ENCODE results near the gene PALLD. TPM values are rescaled to one million over a fixed set of nuclear protein-coding genes. Genes with fewer than 3 reads are reported as not detected.

Gene PALLD
- total RNA-seq, 1 experiment from 2014 or later, result 26.7 TPM

- intact Hi-C loops (cut with micrococcal nuclease), result no loop called here
- H4K20me1 ChIP-seq (ENCODE audit: low read length), result no peaks in the 10 kb centered on the region
- no peaks in the 10 kb centered on the region for H3K9me3 ChIP-seq (ENCODE audit: low read length)
- H3F3A ChIP-seq (ENCODE audit: low read length, unreplicated experiment), result no peaks in the 10 kb centered on the region
- H2AFZ ChIP-seq (ENCODE audit: low read length), result no peak overlapping the region
- no peaks in the 10 kb centered on the region for H3K27me3 ChIP-seq (ENCODE audit: low read length)
- no TSS peak for BruUV-seq (replicated peaks)
- H3K36me3 ChIP-seq (ENCODE audit: low read depth, low read length), result no peaks in the 10 kb centered on the region
- H3K79me2 ChIP-seq (ENCODE audit: low read length), result no peaks in the 10 kb centered on the region
- no peaks in the 10 kb centered on the region for H3K9me2 ChIP-seq (replicated peaks; ENCODE audit: low read length)
- no peak overlapping the region for H3K27ac ChIP-seq (ENCODE audit: low read length)
- H3K9ac ChIP-seq (ENCODE audit: low read length), result no peak overlapping the region
- ATAC-seq (no peak), DNase-seq (no peak)
- CTCF ChIA-PET, result no interaction called here
- H3K4me1 ChIP-seq (ENCODE audit: insufficient read depth, low read length), result peaks cover 36% of the 10 kb centered on the region
- POLR2A ChIA-PET (ENCODE audit: unreplicated experiment), result no interaction called here
- TF ChIP-seq CTCF (conservative IDR thresholded peaks at IDR 0.05; ENCODE audit: low read depth, low read length) (no peak), EZH2 (IDR thresholded peaks at IDR 0.05; ENCODE audit: low read length, unreplicated experiment) (no peak), EZH2phosphoT487 (IDR thresholded peaks at IDR 0.05; ENCODE audit: borderline replicate concordance, low read length) (no peak)
- no peak overlapping the region for H3K4me3 ChIP-seq (ENCODE audit: low read length)
- H3K4me2 ChIP-seq (ENCODE audit: low read length), result no peak overlapping the region
Measured at GRCh38 chr4:168489616-168490015, 7.2 kb upstream of the PALLD start.

DNA sequence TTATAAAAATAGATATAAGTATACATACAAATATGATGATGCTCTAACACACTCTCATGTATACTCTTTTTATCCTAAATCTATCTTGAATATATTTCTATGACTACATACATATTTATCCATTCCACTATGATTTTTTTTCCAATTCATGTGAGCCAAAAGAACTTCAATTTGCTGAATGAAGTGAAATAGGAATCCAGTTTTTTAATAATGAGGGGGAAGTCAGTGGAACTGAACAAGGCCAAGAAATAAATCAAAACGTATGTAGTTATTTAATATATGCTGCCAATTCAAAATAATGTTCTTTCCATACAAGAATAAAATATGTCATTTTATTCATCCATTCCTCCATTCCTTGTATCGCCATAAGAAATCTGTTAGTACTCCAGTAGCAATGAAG is 6.1 kb upstream of the PALLD start:
- Histone ChIP-seq H3K9me3 (ENCODE audit: low read length) (no peaks in the 10 kb centered on the region), H4K20me1 (ENCODE audit: low read length) (no peaks in the 10 kb centered on the region), H3K4me2 (ENCODE audit: low read length) (no peak overlapping the region), H2AFZ (ENCODE audit: low read length) (no peak overlapping the region), H3K4me3 (ENCODE audit: low read length) (no peak overlapping the region), H3K79me2 (ENCODE audit: low read length) (no peaks in the 10 kb centered on the region), H3K9ac (ENCODE audit: low read length) (no peak overlapping the region), H3K9me2 (replicated peaks; ENCODE audit: low read length) (no peaks in the 10 kb centered on the region), H3K27me3 (ENCODE audit: low read length) (no peaks in the 10 kb centered on the region), H3K27ac (ENCODE audit: low read length) (no peak overlapping the region), H3K4me1 (ENCODE audit: insufficient read depth, low read length) (peaks cover 25% of the 10 kb centered on the region), H3F3A (ENCODE audit: low read length, unreplicated experiment) (no peaks in the 10 kb centered on the region), H3K36me3 (ENCODE audit: low read depth, low read length) (no peaks in the 10 kb centered on the region)
- intact Hi-C loops (cut with micrococcal nuclease), result no loop called here
- BruUV-seq (replicated peaks), result no TSS peak
- ChIA-PET CTCF (no interaction called here), POLR2A (ENCODE audit: unreplicated experiment) (no interaction called here)
- TF ChIP-seq EZH2phosphoT487 (IDR thresholded peaks at IDR 0.05; ENCODE audit: borderline replicate concordance, low read length) (no peak), EZH2 (IDR thresholded peaks at IDR 0.05; ENCODE audit: low read length, unreplicated experiment) (no peak), CTCF (conservative IDR thresholded peaks at IDR 0.05; ENCODE audit: low read depth, low read length) (no peak)
- DNase-seq (no peak), ATAC-seq (no peak)

GRCh38 chr4:168491563-168491962 is 5.3 kb upstream of the PALLD start:
- no peak for ATAC-seq
- ChIA-PET CTCF (no interaction called here), POLR2A (ENCODE audit: unreplicated experiment) (no interaction called here)
- peaks cover 19% of the 10 kb centered on the region for H3K4me1 ChIP-seq (ENCODE audit: insufficient read depth, low read length)
- DNase-seq, result no peak
- H3K79me2 ChIP-seq (ENCODE audit: low read length), result no peaks in the 10 kb centered on the region
- H3K9ac ChIP-seq (ENCODE audit: low read length), result no peak overlapping the region
- no peak overlapping the region for H2AFZ ChIP-seq (ENCODE audit: low read length)
- no peaks in the 10 kb centered on the region for H3K27me3 ChIP-seq (ENCODE audit: low read length)
- no TSS peak for BruUV-seq (replicated peaks)
- H3K36me3 ChIP-seq (ENCODE audit: low read depth, low read length), result no peaks in the 10 kb centered on the region
- no peak overlapping the region for H3K4me2 ChIP-seq (ENCODE audit: low read length)
- no peak overlapping the region for H3K4me3 ChIP-seq (ENCODE audit: low read length)
- H3K27ac ChIP-seq (ENCODE audit: low read length), result no peak overlapping the region
- no peaks in the 10 kb centered on the region for H3F3A ChIP-seq (ENCODE audit: low read length, unreplicated experiment)
- intact Hi-C loops (cut with micrococcal nuclease), result no loop called here
- TF ChIP-seq CTCF (conservative IDR thresholded peaks at IDR 0.05; ENCODE audit: low read depth, low read length), result no peak
- TF ChIP-seq EZH2 (IDR thresholded peaks at IDR 0.05; ENCODE audit: low read length, unreplicated experiment), result no peak
- TF ChIP-seq EZH2phosphoT487 (IDR thresholded peaks at IDR 0.05; ENCODE audit: borderline replicate concordance, low read length), result no peak
- H3K9me2 ChIP-seq (replicated peaks; ENCODE audit: low read length), result no peaks in the 10 kb centered on the region
- H3K9me3 ChIP-seq (ENCODE audit: low read length), result no peaks in the 10 kb centered on the region
- H4K20me1 ChIP-seq (ENCODE audit: low read length), result no peaks in the 10 kb centered on the region
